RWPE1 (cell line): ENCODE results near the gene AMOTL2.

Source experiments
- CTCF ChIA-PET: fragments of 350-600 bp; sonication (Branson Sonifier 250); formaldehyde crosslinking; extraction: SDS; loops from one replicate; lab custom pipeline; 2021; lab: Yijun Ruan, JAX
- POLR2A ChIA-PET: fragments of 400-600 bp; formaldehyde crosslinking; extraction: SDS; loops from one replicate; lab custom pipeline; 2020; ENCODE audit warnings: antibody characterized with exemption; ENCODE audit not compliant: low non-redundant PET; lab: Yijun Ruan, JAX
- DNase-seq: peaks from one replicate; pipeline ENCODE4 v3.0.0; 2012; ENCODE audit warnings: low spot score
- H3K27ac ChIP-seq: fragments of 450-650 bp; 2 replicates; pipeline ENCODE4 v1.5.1; 2017
- CTCF ChIP-seq: fragments of 450-650 bp; conservative IDR thresholded peaks from 2 replicates; pipeline ENCODE4 v1.5.1; 2017; ENCODE audit warnings: low read depth, mild to moderate bottlenecking

AMOTL2 gene

GRCh38 chr3:134320749-134321148 is 53.5 kb downstream of the AMOTL2 start:
- CTCF ChIA-PET, result no interaction called here

GRCh38 chr3:134319931-134320330 is 54.3 kb downstream of the AMOTL2 start:
- CTCF ChIA-PET, result interaction anchor here (0.7 kb wide), 1 partner anchor 1184 kb away, joined by 4 read pairs; no protein-coding TSS in a partner anchor
- no peak for DNase-seq
- POLR2A ChIA-PET, result no interaction called here
- TF ChIP-seq CTCF, result no peak
- no peak overlapping the region for H3K27ac ChIP-seq

More at GRCh38 chr3:134320749-134321148, 53.5 kb downstream of the AMOTL2 start:
- DNase-seq, result peak; percentile 59
- peak overlapping the region; percentile 79 for H3K27ac ChIP-seq
- POLR2A ChIA-PET, result interaction anchor here (0.8 kb wide), 1 partner anchor 43 kb away, joined by 4 read pairs; no protein-coding TSS in a partner anchor
- TF ChIP-seq CTCF, result no peak

GRCh38 chr3:134318166-134318565 is 56.1 kb downstream of the AMOTL2 start:
- no peak for DNase-seq
- H3K27ac ChIP-seq, result no peak overlapping the region
- no peak for TF ChIP-seq CTCF
- ChIA-PET POLR2A (no interaction called here), CTCF (interaction anchor here (0.6 kb wide), 1 partner anchor 18 kb away, joined by 3 read pairs; no protein-coding TSS in a partner anchor)

GRCh38 chr3:134317106-134317947 is 56.9 kb downstream of the AMOTL2 start:
- ChIA-PET CTCF (no interaction called here), POLR2A (interaction anchor here (0.6 kb wide), 1 partner anchor 53 kb away, joined by 3 read pairs; no protein-coding TSS in a partner anchor)
- peak overlapping the region; percentile 86 for H3K27ac ChIP-seq
- DNase-seq, result no peak
- no peak for TF ChIP-seq CTCF

- DNase-seq, result no peak
- peak overlapping the region; percentile 83 for H3K27ac ChIP-seq
- ChIA-PET CTCF (interaction anchor here (0.7 kb wide), 1 partner anchor 158 kb away, joined by 4 read pairs; no protein-coding TSS in a partner anchor), POLR2A (no interaction called here)
- no peak for TF ChIP-seq CTCF
Measured at GRCh38 chr3:134315286-134316106, 58.8 kb downstream of the AMOTL2 start.
